ENCODE data around the gene PJA2.

PJA2 gene

DNA sequence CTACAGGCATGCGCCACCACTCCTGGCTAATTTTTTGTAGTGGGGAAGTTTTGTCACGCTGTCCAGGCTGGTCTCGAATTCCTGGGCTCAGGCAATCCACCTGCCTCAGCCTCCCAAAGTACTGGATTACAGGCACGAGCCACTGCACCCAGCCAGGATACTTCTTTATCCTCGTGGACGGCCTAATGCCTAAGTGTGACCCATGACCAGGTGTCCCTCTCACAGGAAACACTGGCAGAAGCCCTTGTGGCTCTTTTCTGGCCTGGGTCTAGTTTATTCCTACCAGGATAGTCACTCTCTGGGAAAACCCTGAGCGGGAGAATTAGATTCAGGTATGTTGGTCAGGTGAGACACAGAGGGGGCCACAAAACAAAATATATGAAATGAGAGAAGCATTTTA is 90.4 kb downstream of the PJA2 start:
- no peaks in the 10 kb centered on the region for H3K27me3 Mint-ChIP-seq
- no peaks in the 10 kb centered on the region for H3K9me3 Mint-ChIP-seq
- H3K36me3 Mint-ChIP-seq (ENCODE audit: low read depth): no peaks in the 10 kb centered on the region
- no peak for DNase-seq
- H3K27ac Mint-ChIP-seq: no peak overlapping the region
- no peak overlapping the region for H3K4me3 Mint-ChIP-seq
- H3K4me1 Mint-ChIP-seq (ENCODE audit: low read depth): no peaks in the 10 kb centered on the region

DNA sequence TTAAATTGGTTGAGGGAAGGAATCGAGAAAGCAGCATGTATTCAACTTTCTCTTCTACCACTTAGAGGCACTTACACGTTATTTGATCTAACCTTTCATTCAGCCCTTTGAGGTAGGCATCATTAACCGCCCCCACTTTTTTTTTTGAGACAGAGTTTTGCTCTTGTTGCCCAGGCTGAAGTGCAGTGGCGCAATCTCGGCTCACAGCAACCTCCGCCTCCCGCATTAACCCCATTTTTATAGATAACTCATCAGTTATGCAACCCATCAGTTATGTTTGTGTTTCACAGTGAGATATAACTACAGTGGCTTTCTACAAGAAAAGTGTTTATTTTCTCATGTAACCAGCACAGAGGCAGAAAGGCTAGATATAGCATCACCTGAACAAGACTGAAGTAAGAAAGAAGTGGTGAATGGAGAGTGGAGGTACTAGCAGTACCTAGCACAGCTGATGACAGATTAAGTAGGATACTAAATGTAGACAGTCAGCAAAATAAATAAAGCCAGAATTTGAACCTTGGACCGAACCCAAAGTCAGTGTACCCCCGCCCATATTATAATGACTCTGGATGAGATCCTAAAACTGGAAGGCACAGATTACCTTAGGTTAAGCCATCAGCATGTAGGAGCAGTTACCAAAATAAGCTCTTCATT is 91.2 kb downstream of the PJA2 start:
- H3K36me3 Mint-ChIP-seq (ENCODE audit: low read depth): no peaks in the 10 kb centered on the region
- no peaks in the 10 kb centered on the region for H3K9me3 Mint-ChIP-seq
- no peaks in the 10 kb centered on the region for H3K4me1 Mint-ChIP-seq (ENCODE audit: low read depth)
- no peak overlapping the region for H3K27ac Mint-ChIP-seq
- DNase-seq: no peak
- no peaks in the 10 kb centered on the region for H3K27me3 Mint-ChIP-seq
- no peak overlapping the region for H3K4me3 Mint-ChIP-seq

DNA sequence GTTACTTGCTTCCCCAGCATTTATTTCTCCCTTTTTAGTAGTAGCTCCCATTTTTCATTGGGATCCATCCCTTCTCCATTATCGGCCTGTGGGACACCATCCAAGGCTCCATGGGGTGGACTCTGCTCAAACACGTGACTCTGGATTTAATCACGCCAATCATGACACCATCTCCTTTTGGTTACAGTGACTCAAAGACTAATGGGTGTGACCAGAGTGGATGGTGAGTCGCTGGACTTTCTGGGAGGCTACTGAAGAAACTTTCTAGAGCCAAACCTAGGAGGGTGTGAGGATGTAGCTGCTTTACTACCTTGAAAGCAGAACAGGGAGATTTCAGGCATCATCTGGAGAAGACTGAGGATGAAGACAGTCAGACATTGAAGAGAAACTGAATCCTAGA is 93.1 kb downstream of the PJA2 start:
- Mint-ChIP-seq H3K36me3 (ENCODE audit: low read depth) (no peaks in the 10 kb centered on the region), H3K4me1 (ENCODE audit: low read depth) (no peaks in the 10 kb centered on the region), H3K27ac (no peak overlapping the region), H3K9me3 (no peaks in the 10 kb centered on the region), H3K27me3 (no peaks in the 10 kb centered on the region), H3K4me3 (no peak overlapping the region)
- no peak for DNase-seq

DNA sequence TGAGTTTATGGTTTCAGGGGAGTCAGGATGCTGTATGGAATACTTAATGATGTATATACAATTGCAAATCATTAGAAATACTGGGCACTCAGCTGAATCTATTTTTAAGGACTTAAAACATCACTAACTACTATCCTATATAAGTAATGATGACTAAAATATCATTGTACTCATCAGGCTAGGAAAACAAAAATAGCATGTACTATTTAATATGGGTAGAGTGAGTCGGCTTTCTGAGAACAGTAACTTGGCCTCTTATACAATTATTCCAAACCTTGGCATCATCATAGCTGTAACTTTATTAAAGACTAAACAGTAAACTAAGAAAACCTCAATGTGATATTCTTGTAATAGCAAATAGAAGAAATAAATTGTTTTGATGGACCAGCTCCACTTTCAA is 94.5 kb downstream of the PJA2 start:
- Mint-ChIP-seq H3K4me1 (ENCODE audit: low read depth) (no peaks in the 10 kb centered on the region), H3K27ac (no peak overlapping the region), H3K4me3 (no peak overlapping the region), H3K9me3 (no peaks in the 10 kb centered on the region), H3K36me3 (ENCODE audit: low read depth) (no peaks in the 10 kb centered on the region), H3K27me3 (no peaks in the 10 kb centered on the region)
- no peak for DNase-seq

DNA sequence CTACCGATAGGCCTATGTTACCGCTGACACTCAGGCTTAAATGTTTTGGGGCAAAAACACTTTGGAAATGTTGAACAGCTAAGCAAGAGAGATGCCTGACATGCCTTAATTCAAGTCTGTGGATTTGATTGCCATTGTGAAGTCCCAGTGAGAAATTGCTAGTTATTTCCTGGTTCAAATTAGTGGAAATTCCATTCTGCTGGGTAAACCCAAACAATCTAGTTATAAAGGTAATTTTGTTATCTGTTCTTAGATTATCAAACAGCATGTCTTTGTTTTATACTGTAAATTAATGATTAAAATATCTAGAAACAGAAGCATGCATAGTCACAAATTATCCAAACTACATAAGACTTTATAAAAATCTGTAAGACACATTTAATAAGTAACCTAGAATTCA is 96.6 kb downstream of the PJA2 start:
- Mint-ChIP-seq H3K4me3 (no peak overlapping the region), H3K9me3 (no peaks in the 10 kb centered on the region), H3K27ac (no peak overlapping the region), H3K36me3 (ENCODE audit: low read depth) (no peaks in the 10 kb centered on the region), H3K27me3 (no peaks in the 10 kb centered on the region), H3K4me1 (ENCODE audit: low read depth) (no peaks in the 10 kb centered on the region)
- DNase-seq: no peak

DNA sequence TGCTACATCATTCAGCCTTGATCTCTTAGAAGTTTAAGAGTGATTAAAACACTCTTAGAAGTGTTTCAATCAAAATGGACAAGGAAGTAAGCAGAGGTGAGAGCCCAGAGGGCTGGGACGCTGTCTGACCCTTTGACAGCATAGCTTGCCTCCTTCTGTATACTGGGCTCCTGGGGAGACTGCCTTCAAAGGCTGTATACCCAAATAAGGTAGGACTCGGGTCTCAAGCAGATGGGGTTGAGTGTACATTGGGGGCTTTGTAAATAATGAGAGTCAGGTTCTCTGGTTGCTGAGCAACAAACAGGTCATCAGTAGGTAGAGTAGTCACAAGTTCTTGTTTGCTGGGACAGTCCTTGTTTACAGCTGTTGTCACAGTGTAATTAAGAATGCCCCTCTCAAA is 97.1 kb downstream of the PJA2 start:
- Mint-ChIP-seq H3K36me3 (ENCODE audit: low read depth) (no peaks in the 10 kb centered on the region), H3K4me3 (no peak overlapping the region), H3K4me1 (ENCODE audit: low read depth) (no peaks in the 10 kb centered on the region), H3K9me3 (no peaks in the 10 kb centered on the region), H3K27ac (no peak overlapping the region), H3K27me3 (no peaks in the 10 kb centered on the region)
- DNase-seq: no peak

DNA sequence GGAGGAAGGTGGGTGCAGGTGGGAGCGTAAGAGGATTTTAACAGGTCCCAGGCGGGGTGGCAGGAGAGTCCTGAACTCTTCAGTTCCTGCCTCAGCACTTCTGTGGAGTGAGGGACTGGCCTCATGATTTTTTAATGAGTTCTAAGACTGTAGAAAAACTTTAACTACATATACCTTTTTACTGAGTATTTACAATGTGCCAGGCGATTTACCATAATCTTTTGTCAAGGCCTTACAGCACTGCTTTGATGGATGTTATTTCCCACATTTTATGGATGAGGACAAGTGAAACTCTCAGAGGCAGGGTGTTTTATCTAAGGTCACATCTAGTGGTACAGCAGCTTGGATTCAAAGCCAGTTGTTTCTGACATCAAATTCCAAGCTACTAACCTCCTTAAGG is 99.5 kb downstream of the PJA2 start:
- Mint-ChIP-seq H3K27ac (no peak overlapping the region), H3K36me3 (ENCODE audit: low read depth) (no peaks in the 10 kb centered on the region), H3K4me3 (no peak overlapping the region), H3K9me3 (no peaks in the 10 kb centered on the region), H3K27me3 (no peaks in the 10 kb centered on the region), H3K4me1 (ENCODE audit: low read depth) (no peaks in the 10 kb centered on the region)
- no peak for DNase-seq

DNA sequence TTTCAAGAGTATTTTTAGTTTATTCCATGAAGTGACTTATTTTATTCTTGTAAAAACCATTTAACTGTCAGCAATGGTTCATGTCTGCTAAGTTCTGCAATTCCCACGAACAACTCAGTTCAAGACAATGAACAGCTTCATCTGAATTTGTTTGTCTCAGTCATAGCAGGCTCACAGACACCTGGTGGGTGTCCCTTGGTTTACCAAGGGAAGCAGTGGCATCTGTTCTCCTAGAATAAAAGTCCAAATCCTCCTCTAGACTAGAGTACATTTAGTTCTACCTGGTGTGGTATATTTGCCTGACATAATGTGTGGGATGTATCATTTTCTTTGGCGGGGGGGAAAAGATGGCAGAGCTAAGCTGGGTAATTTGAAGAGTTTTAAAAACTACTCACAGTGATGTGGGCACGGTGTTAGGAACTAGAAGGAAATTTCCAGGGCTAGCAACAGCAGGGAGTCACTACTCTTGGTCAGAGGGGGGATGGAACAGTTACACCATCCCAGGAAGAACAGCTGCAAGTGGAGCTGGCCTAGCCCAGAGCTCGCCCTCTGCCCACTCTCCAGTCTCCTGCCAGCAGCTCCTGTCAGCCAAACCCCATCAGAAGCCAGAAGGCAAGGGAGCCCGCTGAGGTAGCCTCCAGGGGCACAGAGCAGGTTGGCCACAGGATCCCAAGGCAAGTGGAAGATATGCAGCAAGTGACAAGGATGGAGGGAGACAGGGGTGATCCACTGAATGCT is 100.3 kb downstream of the PJA2 start:
- Mint-ChIP-seq H3K27ac (no peak overlapping the region), H3K4me3 (no peak overlapping the region), H3K9me3 (no peaks in the 10 kb centered on the region), H3K4me1 (ENCODE audit: low read depth) (no peaks in the 10 kb centered on the region), H3K36me3 (ENCODE audit: low read depth) (no peaks in the 10 kb centered on the region), H3K27me3 (no peaks in the 10 kb centered on the region)
- no peak for DNase-seq

DNA sequence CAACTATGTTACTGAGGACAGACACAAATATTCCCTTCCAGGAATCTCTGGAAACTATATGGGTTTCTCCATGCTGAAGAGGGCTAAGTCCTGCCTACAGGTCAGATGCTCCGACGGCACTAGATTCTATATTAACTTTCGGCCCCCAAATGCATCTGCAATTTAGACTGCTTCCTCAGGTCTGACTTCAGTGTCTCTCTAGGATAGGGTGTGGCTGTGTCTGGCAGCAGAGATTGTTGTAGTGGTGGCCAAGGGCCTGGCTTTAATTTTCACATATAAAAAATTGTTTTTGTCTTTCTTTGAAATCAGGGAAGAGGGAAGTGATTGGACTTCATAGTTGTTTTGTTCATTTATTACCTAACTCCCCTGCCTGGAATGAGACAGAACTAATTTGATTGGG is 101.8 kb downstream of the PJA2 start:
- Mint-ChIP-seq H3K4me1 (ENCODE audit: low read depth) (no peaks in the 10 kb centered on the region), H3K9me3 (no peaks in the 10 kb centered on the region), H3K36me3 (ENCODE audit: low read depth) (no peaks in the 10 kb centered on the region), H3K27ac (no peak overlapping the region), H3K27me3 (no peaks in the 10 kb centered on the region), H3K4me3 (no peak overlapping the region)
- DNase-seq: no peak

DNA sequence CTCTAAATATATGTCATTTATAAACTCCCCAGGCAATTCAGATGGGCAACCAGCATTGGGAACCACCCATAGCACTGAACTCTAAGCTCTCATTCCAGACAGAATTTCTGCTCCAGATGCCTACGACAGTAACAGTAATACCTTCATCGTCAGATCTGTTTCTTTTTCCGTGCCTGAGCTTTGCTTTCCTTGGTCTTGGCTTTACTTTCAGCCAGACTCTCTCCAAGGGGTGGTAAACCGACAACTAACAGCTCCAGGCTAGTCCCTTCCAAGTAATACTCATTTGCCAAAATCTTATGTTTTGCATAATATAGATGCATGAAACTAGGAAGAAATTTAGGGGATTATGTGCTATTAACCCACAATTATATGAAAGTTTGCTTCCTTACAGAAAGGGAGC is 102.3 kb downstream of the PJA2 start:
- H3K4me1 Mint-ChIP-seq (ENCODE audit: low read depth): no peaks in the 10 kb centered on the region
- H3K36me3 Mint-ChIP-seq (ENCODE audit: low read depth): no peaks in the 10 kb centered on the region
- no peak overlapping the region for H3K4me3 Mint-ChIP-seq
- no peaks in the 10 kb centered on the region for H3K27me3 Mint-ChIP-seq
- no peak for DNase-seq
- no peak overlapping the region for H3K27ac Mint-ChIP-seq
- H3K9me3 Mint-ChIP-seq: no peaks in the 10 kb centered on the region

DNA sequence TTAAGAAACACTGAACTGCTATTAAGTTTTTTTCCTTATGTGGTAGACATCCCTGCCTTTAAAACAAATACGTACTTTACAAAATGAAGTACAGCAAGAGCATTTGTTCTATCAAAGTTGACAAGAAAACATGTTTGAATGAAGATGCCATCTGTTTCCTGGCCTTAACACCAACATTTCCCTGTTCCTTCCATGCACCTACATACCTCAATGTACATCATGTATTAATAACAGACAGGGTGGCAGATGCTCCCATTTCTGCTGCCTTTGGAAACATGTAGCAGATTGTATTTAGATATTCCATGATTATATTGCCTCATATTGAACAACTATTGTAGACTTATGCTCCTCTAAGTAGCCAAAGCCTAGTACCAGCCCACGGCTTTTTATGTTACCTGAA is 104.4 kb downstream of the PJA2 start:
- no peaks in the 10 kb centered on the region for H3K9me3 Mint-ChIP-seq
- no peaks in the 10 kb centered on the region for H3K27me3 Mint-ChIP-seq
- DNase-seq: no peak
- no peak overlapping the region for H3K4me3 Mint-ChIP-seq
- no peaks in the 10 kb centered on the region for H3K36me3 Mint-ChIP-seq (ENCODE audit: low read depth)
- H3K4me1 Mint-ChIP-seq (ENCODE audit: low read depth): no peaks in the 10 kb centered on the region
- no peak overlapping the region for H3K27ac Mint-ChIP-seq

DNA sequence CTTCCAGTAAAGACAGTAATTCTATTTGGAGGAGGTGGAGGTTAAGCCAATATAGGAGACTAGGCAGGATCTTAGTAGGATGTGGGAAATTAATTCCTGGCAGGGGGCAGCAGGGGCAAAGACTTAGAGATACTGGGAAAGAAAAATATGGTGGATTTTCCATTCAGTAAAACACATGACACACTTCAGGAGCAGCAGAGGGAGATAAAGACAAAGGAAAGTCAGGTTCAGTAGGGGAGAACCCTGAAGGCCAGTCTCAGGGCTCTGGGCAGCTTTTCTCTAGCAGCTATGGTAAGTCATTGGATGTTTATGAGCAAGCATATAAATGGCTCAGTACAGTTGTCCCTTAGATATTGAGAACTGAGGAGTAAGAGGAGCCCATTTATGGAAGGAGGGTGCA is 105.5 kb downstream of the PJA2 start:
- H3K4me1 Mint-ChIP-seq (ENCODE audit: low read depth): no peaks in the 10 kb centered on the region
- no peak overlapping the region for H3K4me3 Mint-ChIP-seq
- no peaks in the 10 kb centered on the region for H3K27me3 Mint-ChIP-seq
- DNase-seq: no peak
- H3K36me3 Mint-ChIP-seq (ENCODE audit: low read depth): no peaks in the 10 kb centered on the region
- H3K27ac Mint-ChIP-seq: no peak overlapping the region
- no peaks in the 10 kb centered on the region for H3K9me3 Mint-ChIP-seq

DNA sequence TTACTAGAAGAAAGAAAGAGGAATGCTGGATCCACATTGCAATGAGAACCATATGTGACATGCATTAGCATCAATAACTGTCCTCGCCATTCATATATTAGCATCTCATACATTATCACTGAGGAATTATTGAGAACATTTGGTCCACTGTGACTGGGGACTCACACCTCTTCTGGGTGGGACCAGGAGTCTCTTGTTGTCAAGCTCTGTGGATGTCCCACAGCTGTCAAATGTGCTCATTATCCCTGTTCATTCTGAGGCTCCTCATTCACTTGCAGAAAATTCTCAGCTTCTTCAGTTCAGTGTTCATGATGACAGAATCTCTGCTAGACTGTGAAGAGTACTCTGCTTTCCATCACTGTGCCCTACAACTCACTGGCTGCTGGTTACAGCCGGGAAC is 109.4 kb downstream of the PJA2 start:
- Mint-ChIP-seq H3K4me1 (ENCODE audit: low read depth) (no peaks in the 10 kb centered on the region), H3K9me3 (no peaks in the 10 kb centered on the region), H3K27me3 (no peaks in the 10 kb centered on the region), H3K36me3 (ENCODE audit: low read depth) (no peaks in the 10 kb centered on the region), H3K27ac (no peak overlapping the region), H3K4me3 (no peak overlapping the region)
- no peak for DNase-seq

DNA sequence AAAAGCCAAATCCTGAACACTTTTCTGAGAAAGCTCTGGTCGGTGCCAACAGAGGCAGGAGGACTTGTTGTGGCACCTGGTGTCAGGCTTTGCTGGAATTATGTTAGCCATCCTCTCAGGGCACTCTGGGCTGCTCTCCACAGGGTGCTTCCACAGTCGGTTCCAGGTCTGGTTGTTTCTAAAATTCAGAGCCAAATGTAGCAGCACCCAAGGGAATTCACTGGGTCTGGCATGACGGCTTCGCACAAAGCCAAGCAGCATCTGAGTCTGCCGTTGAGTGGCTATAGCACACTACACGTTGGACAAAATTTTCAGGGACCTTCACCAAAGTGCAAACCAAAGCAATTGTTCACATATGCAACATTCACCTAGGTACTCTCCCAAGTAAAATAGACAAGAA is 110.2 kb downstream of the PJA2 start:
- no peaks in the 10 kb centered on the region for H3K27me3 Mint-ChIP-seq
- no peak overlapping the region for H3K27ac Mint-ChIP-seq
- H3K36me3 Mint-ChIP-seq (ENCODE audit: low read depth): no peaks in the 10 kb centered on the region
- no peaks in the 10 kb centered on the region for H3K4me1 Mint-ChIP-seq (ENCODE audit: low read depth)
- H3K4me3 Mint-ChIP-seq: no peak overlapping the region
- H3K9me3 Mint-ChIP-seq: peaks cover 7% of the 10 kb centered on the region
- DNase-seq: no peak

DNA sequence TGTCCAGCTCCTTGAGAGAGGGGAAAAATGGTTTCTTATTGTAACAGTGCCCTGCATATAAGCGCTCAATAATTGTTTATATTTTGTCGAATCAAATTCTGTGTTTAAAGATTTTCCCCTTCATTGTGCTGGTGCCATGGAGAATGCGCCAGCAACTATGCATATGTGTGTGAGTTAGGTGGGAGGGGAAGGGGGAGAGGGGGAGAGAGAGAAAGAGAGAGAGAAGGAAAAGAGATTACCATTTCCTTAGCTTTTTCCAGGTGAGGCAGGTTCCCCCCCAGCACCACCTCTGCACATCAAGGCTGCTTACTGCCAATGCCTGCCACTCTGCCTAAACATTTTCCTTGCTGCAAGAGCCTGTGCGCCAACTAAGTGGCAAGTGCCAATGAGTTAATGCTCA is 111.0 kb downstream of the PJA2 start:
- peaks cover 7% of the 10 kb centered on the region for H3K9me3 Mint-ChIP-seq
- H3K36me3 Mint-ChIP-seq (ENCODE audit: low read depth): no peaks in the 10 kb centered on the region
- H3K27me3 Mint-ChIP-seq: no peaks in the 10 kb centered on the region
- no peak for DNase-seq
- no peak overlapping the region for H3K27ac Mint-ChIP-seq
- no peak overlapping the region for H3K4me3 Mint-ChIP-seq
- no peaks in the 10 kb centered on the region for H3K4me1 Mint-ChIP-seq (ENCODE audit: low read depth)

DNA sequence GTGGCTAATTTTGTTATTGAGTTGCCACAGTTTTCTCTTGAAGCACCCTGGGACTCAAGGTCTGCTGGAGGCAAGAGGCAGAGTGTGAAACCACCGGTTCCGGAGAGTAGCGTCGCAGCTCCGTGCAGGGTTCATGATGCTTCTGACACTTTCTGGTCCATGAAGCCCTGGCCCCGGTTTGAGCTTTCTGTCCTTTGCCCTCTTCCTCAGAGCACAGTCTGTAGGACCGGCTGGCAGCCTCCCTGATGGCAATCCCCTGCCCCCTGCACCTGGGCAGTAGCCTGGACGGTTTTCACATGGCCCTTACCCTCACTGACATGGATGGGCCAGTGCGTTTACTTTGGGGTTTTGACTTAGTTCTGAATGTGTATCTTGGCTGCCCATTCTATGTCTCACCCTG is 111.9 kb downstream of the PJA2 start:
- Mint-ChIP-seq H3K9me3 (peaks cover 7% of the 10 kb centered on the region), H3K27me3 (no peaks in the 10 kb centered on the region), H3K36me3 (ENCODE audit: low read depth) (no peaks in the 10 kb centered on the region), H3K4me3 (no peak overlapping the region), H3K4me1 (ENCODE audit: low read depth) (no peaks in the 10 kb centered on the region), H3K27ac (no peak overlapping the region)
- no peak for DNase-seq
